GM12878 (cell line): ENCODE data around the gene EDN2. TPM values are rescaled to one million over a fixed set of nuclear protein-coding genes. Genes with fewer than 3 reads are reported as not detected.

Source experiments
- ATAC-seq: fragments of 200-7000 bp; cut with Tn5 transposase; 3 replicates; pipeline ENCODE4 v1.9.1; 2020; ENCODE audit warnings: mild to moderate bottlenecking, moderate library complexity
- BruUV-seq: library from RNA; stranded (reverse); fragments of 400-500 nt; replicated peaks from 2 replicates; lab custom pipeline; 2021; lab: Mats Ljungman, UMichigan
- CTCF ChIA-PET: fragments of 300-600 bp; sonication (Branson Sonifier 250); formaldehyde crosslinking; extraction: SDS; loops from one replicate; lab custom pipeline; 2021; ENCODE audit warnings: inconsistent platforms; lab: Yijun Ruan, JAX
- POLR2A ChIA-PET: fragments of 350-600 bp; formaldehyde crosslinking; extraction: SDS; loops from one replicate; lab custom pipeline; 2021; ENCODE audit warnings: inconsistent platforms; lab: Charles Lee
- RAD21 ChIA-PET: fragments of 300-600 bp; sonication (Branson Sonifier 250); formaldehyde crosslinking; loops from one replicate; lab custom pipeline; 2023; ENCODE audit warnings: antibody characterized with exemption; ENCODE audit not compliant: unreplicated experiment; lab: Charles Lee
- SMC1A ChIA-PET: fragments of 300-600 bp; sonication (Branson Sonifier 250); formaldehyde crosslinking; loops from one replicate; lab custom pipeline; 2023; ENCODE audit not compliant: unreplicated experiment, uncharacterized antibody; lab: Charles Lee
- DNase-seq: peaks from one replicate; pipeline ENCODE4 v3.0.0-alpha.2; 2011; ENCODE audit warnings: low read depth, low spot score
- FAIRE-seq: peaks from 3 replicates; lab custom pipeline; 2011; peaks lifted over from hg19 to GRCh38; lab: Jason Lieb, UNC
- H2AFZ ChIP-seq: 2 replicates; pipeline ENCODE4 v1.6.0; 2011; ENCODE audit warnings: low read depth, low read length, control low read depth; ENCODE audit not compliant: control insufficient read depth
- H3K27ac ChIP-seq: 2 replicates; pipeline ENCODE4 v1.5.1; 2011; ENCODE audit warnings: control low read depth; ENCODE audit not compliant: control insufficient read depth, insufficient read depth
- H3K27me3 ChIP-seq, 2 experiments: replicated peaks in 1 of 2; 2 replicates each; pipeline versions ENCODE4 v1.6.0 to v1.6.1; 2011; ENCODE audit warnings: low read length in 1 of 2; ENCODE audit not compliant: control insufficient read depth in 2 of 2, insufficient read depth in 2 of 2
- H3K36me3 ChIP-seq, 2 experiments: 2 replicates each; pipeline ENCODE4 v1.5.1; 2011; ENCODE audit warnings: low read length in 1 of 2; ENCODE audit not compliant: control insufficient read depth in 2 of 2, insufficient read depth in 2 of 2
- H3K4me1 ChIP-seq: 2 replicates; pipeline ENCODE4 v1.6.1; 2011; ENCODE audit warnings: mild to moderate bottlenecking, low read length, moderate library complexity, mixed read lengths; ENCODE audit not compliant: control insufficient read depth, insufficient read depth
- H3K4me2 ChIP-seq: 2 replicates; pipeline ENCODE4 v1.6.0; 2011; ENCODE audit warnings: control low read depth; ENCODE audit not compliant: control insufficient read depth, insufficient read depth
- H3K4me3 ChIP-seq: fragments of 200-600 bp; sonication (generic); 2 replicates; pipeline ENCODE4 v1.5.1; 2016
- H3K79me2 ChIP-seq: 2 replicates; pipeline ENCODE4 v1.6.0; 2011; ENCODE audit warnings: low read length; ENCODE audit not compliant: control insufficient read depth, insufficient read depth
- H3K9ac ChIP-seq: 2 replicates; pipeline ENCODE4 v1.8.0; 2011; ENCODE audit warnings: low read length, control low read depth, mixed read lengths; ENCODE audit not compliant: control insufficient read depth, insufficient read depth
- H3K9me3 ChIP-seq: replicated peaks from 3 replicates; pipeline ENCODE4 v1.5.1; 2011; ENCODE audit warnings: mild to moderate bottlenecking, low read length; ENCODE audit not compliant: control insufficient read depth, insufficient read depth
- H4K20me1 ChIP-seq: 2 replicates; pipeline ENCODE4 v1.6.0; 2011; ENCODE audit not compliant: control insufficient read depth, insufficient read depth
- ATF7 ChIP-seq: fragments of 450-650 bp; IDR thresholded peaks from 2 replicates; pipeline ENCODE4 v1.6.1; 2016; ENCODE audit warnings: low read depth, mild to moderate bottlenecking
- BACH1 ChIP-seq: fragments of 450-650 bp; IDR thresholded peaks from 2 replicates; pipeline ENCODE4 v1.6.1; 2017; ENCODE audit warnings: mild to moderate bottlenecking, borderline replicate concordance
- FOXK2 ChIP-seq: fragments of 450-650 bp; IDR thresholded peaks from 2 replicates; pipeline ENCODE4 v1.6.1; 2017; ENCODE audit warnings: mild to moderate bottlenecking, moderate library complexity
- GATAD2B ChIP-seq: fragments of 450-650 bp; conservative IDR thresholded peaks from 2 replicates; pipeline ENCODE4 v1.6.1; 2017; ENCODE audit warnings: low read depth, mild to moderate bottlenecking, moderate library complexity
- JUNB ChIP-seq: IDR thresholded peaks from 2 replicates; pipeline ENCODE4 v1.6.1; 2016; ENCODE audit warnings: antibody characterized with exemption, mild to moderate bottlenecking
- MEF2A ChIP-seq: IDR thresholded peaks from 2 replicates; pipeline ENCODE4 v1.6.1; 2011; ENCODE audit warnings: low read depth, mild to moderate bottlenecking, low read length, moderate library complexity; ENCODE audit not compliant: insufficient read depth
- MTA3 ChIP-seq: IDR thresholded peaks from 2 replicates; pipeline ENCODE4 v1.6.1; 2012; ENCODE audit warnings: low read length, inconsistent platforms, borderline replicate concordance
- MYB ChIP-seq: fragments of 150-350 bp; IDR thresholded peaks from 2 replicates; pipeline ENCODE4 v1.6.1; 2014; ENCODE audit warnings: mild to moderate bottlenecking, low read depth, low read length, borderline replicate concordance
- POLR2A ChIP-seq: IDR thresholded peaks from 2 replicates; pipeline ENCODE4 v1.6.1; 2011; ENCODE audit warnings: low read depth, mild to moderate bottlenecking, low read length
- POU2F2 ChIP-seq: IDR thresholded peaks from 3 replicates; pipeline ENCODE4 v1.6.1; 2011; ENCODE audit warnings: low read depth, mild to moderate bottlenecking, low read length, borderline replicate concordance
- SUZ12 ChIP-seq: fragments of 200-600 bp; sonication (generic); IDR thresholded peaks from one replicate; pipeline ENCODE4 v1.6.1; 2018; ENCODE audit warnings: antibody characterized with exemption, mild to moderate bottlenecking; ENCODE audit not compliant: unreplicated experiment
- USF2 ChIP-seq: IDR thresholded peaks from 2 replicates; pipeline ENCODE4 v1.6.1; 2011; ENCODE audit warnings: low read depth, low read length, improper control_type of control experiment, borderline replicate concordance
- ZNF217 ChIP-seq: fragments of 450-650 bp; IDR thresholded peaks from 2 replicates; pipeline ENCODE4 v1.6.1; 2017; ENCODE audit warnings: antibody characterized with exemption, mild to moderate bottlenecking
- ZNF687 ChIP-seq: fragments of 450-650 bp; IDR thresholded peaks from 2 replicates; pipeline ENCODE4 v1.6.1; 2017; ENCODE audit warnings: mild to moderate bottlenecking, moderate library complexity
- WGBS: methylation state at CpG from one replicate; pipeline ENCODE4 v1.1.6; 2016; ENCODE audit warnings: low lambda C conversion rate; ENCODE audit not compliant: insufficient replicate concordance, insufficient coverage; ENCODE audit errors: missing lambda C conversion rate; 5-methylcytosine and 5-hydroxymethylcytosine counted together
- in situ Hi-C: fragments of 300-500 bp; cut with MboI; formaldehyde crosslinking; loops from 9 replicates; pipeline ENCODE4 v1.14.3; 2018; ENCODE audit warnings: mixed read lengths
- intact Hi-C: fragments of 100-400 bp; cut with micrococcal nuclease; formaldehyde crosslinking; loops from one replicate; pipeline ENCODE4 v1.14.2; 2022; ENCODE audit not compliant: unreplicated experiment
- polyA plus RNA-seq, 11 experiments: library from polyadenylated mRNA; depleted of rRNA in 4 of 11; unstranded in 6 of 11; stranded (reverse) in 5 of 11; fragments of >200 nt; fragmentation: Nextera tagmentation in 4 of 11; fragmentation: Illumina TruSeq in 1 of 11; extraction: Ambion mirVana in 4 of 11; extraction: Trizol in 1 of 11; gene quantifications; 1 replicate in 1 of 11; 2 replicates in 10 of 11; pipeline versions ENCODE4 v1.2.1 to v1.2.3, GENCODE V29; 2011 to 2016; ENCODE audit warnings: inconsistent platforms in 2 of 11, missing spikeins in 2 of 11, low read depth in 1 of 11
- total RNA-seq, 4 experiments: library from RNA; depleted of rRNA in 3 of 4; stranded (reverse); fragments of >200 nt in 3 of 4; fragmentation: Illumina TruSeq in 1 of 4; extraction: Trizol in 1 of 4; gene quantifications; 2 replicates each; pipeline versions ENCODE4 v1.2.1 to v1.2.3, GENCODE V29; 2013 to 2021
- TF ChIP-seq, protein P1 (sequence below): fragments of 450-650 bp; formaldehyde crosslinking; IDR thresholded peaks from 2 replicates; pipeline ENCODE4 v1.4.0; 2020; ENCODE audit warnings: mild to moderate bottlenecking, moderate library complexity

Gene EDN2
- total and polyA plus RNA-seq, 10 of the 15 experiments (the other 5 are each of a cell fraction or from before 2014, with no cell fraction given) = 0.11 to 1.5 (median 0.43) TPM; not detected in 1

DNA sequence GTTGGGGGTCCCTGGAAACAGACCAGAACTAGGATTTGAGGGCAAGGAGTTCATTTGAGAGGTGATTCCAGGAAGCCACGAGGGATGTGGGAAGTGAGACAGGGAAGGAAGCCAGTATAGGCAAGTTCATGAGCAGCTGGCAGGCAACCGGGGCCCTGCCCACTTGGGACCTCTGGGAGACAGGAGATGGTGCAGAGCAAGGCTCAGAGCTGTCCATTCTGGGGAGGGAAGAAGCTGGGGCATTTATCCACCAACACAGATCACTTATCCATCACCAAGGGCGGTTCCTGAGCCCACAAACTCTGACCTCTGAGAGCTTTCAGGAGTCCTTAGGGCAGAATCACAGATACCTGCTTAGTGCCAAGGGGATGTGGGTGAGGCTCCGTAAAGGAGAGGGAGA lies 16.8 kb downstream of the EDN2 start (continued):
- TF ChIP-seq ZNF687 (no peak), FOXK2 (no peak), MEF2A (no peak)
- TF ChIP-seq, all 136 proteins: peak for 0

- ChIA-PET CTCF (interaction anchor here (1.0 to 1.2 kb wide), 2 partner anchors 11 to 708 kb away, joined by 3 to 4 read pairs; no protein-coding TSS in a partner anchor), SMC1A (no interaction called here), RAD21 (no interaction called here)
- FAIRE-seq (no peak), ATAC-seq (no peak)
- H4K20me1 ChIP-seq = no peaks in the 10 kb centered on the region
- no peaks in the 10 kb centered on the region for H3K79me2 ChIP-seq
- H3K9me3 ChIP-seq = no peaks in the 10 kb centered on the region
- no peak overlapping the region for H3K9ac ChIP-seq
- H3K36me3 ChIP-seq = no peaks in the 10 kb centered on the region
- WGBS = 6% methylated on average over 5 of the region's 5 CpGs
- no peak overlapping the region for H3K27ac ChIP-seq
- no TSS peak for BruUV-seq
- no peaks in the 10 kb centered on the region for H3K4me1 ChIP-seq
- H2AFZ ChIP-seq = no peak overlapping the region
- no peak overlapping the region for H3K4me3 ChIP-seq
- H3K4me2 ChIP-seq = no peak overlapping the region
- in situ Hi-C loops = no loop called here
- TF ChIP-seq MYB (no peak), JUNB (no peak), USF2 (no peak), GATAD2B (no peak), POLR2A (no peak), BACH1 (no peak), SUZ12 (no peak), POU2F2 (no peak), ZNF217 (no peak), ATF7 (no peak), MTA3 (no peak), FOXK2 (no peak)
- TF ChIP-seq, protein P1, sequence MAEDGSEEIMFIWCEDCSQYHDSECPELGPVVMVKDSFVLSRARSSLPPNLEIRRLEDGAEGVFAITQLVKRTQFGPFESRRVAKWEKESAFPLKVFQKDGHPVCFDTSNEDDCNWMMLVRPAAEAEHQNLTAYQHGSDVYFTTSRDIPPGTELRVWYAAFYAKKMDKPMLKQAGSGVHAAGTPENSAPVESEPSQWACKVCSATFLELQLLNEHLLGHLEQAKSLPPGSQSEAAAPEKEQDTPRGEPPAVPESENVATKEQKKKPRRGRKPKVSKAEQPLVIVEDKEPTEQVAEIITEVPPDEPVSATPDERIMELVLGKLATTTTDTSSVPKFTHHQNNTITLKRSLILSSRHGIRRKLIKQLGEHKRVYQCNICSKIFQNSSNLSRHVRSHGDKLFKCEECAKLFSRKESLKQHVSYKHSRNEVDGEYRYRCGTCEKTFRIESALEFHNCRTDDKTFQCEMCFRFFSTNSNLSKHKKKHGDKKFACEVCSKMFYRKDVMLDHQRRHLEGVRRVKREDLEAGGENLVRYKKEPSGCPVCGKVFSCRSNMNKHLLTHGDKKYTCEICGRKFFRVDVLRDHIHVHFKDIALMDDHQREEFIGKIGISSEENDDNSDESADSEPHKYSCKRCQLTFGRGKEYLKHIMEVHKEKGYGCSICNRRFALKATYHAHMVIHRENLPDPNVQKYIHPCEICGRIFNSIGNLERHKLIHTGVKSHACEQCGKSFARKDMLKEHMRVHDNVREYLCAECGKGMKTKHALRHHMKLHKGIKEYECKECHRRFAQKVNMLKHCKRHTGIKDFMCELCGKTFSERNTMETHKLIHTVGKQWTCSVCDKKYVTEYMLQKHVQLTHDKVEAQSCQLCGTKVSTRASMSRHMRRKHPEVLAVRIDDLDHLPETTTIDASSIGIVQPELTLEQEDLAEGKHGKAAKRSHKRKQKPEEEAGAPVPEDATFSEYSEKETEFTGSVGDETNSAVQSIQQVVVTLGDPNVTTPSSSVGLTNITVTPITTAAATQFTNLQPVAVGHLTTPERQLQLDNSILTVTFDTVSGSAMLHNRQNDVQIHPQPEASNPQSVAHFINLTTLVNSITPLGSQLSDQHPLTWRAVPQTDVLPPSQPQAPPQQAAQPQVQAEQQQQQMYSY (CRISPR knock-in tag) = no peak
- TF ChIP-seq, all 136 proteins: peak for 0
- H3K27me3 ChIP-seq = no peaks in the 10 kb centered on the region; a peak in 1 of 4 replicates
- POLR2A ChIA-PET = no interaction called here
- DNase-seq = no peak
- intact Hi-C loops = no loop called here
Observed at GRCh38 chr1:41466146-41466545, 18.3 kb downstream of the EDN2 start.
